Measurements from ENCODE around the gene GNB1L. TPM values are rescaled to one million over a fixed set of nuclear protein-coding genes. Genes with fewer than 3 reads are reported as not detected.

Gene GNB1L
- total and polyA plus RNA-seq, 2 experiments from 2014 or later: 14.3 to 16.5 TPM

- H2AFZ ChIP-seq: no peak overlapping the region
- H3K4me3 ChIP-seq: peak overlapping the region; percentile 58
These were observed 25.5 kb upstream of the GNB1L start for GRCh38 chr22:19879992-19880785.

GRCh38 chr22:19879643-19879991 is 24.9 kb upstream of the GNB1L start:
- in situ Hi-C loops (cut with MboI): no loop called here
- 28 to 29% methylated on average over 3 to 4 of the region's 4 CpGs for WGBS, 2 experiments (ENCODE audit: low coverage in 1 of 2, low lambda C conversion rate in 2 of 2, missing lambda C conversion rate in 2 of 2)
- no peak for TF ChIP-seq EZH2phosphoT487 (IDR thresholded peaks at IDR 0.05; ENCODE audit: insufficient read depth, low read depth)
- TF ChIP-seq EZH2 (IDR thresholded peaks at IDR 0.05; ENCODE audit: insufficient read depth, poor library complexity, severe bottlenecking): no peak

More at GRCh38 chr22:19879992-19880785, 25.5 kb upstream of the GNB1L start:
- H3K27ac ChIP-seq: peak overlapping the region; percentile 84
- no peaks in the 10 kb centered on the region for H3K9me2 ChIP-seq (ENCODE audit: insufficient read depth)
- no peak for DNase-seq
- no peak for TF ChIP-seq EZH2phosphoT487 (IDR thresholded peaks at IDR 0.05; ENCODE audit: insufficient read depth, low read depth)
- no peak for TF ChIP-seq EZH2 (IDR thresholded peaks at IDR 0.05; ENCODE audit: insufficient read depth, poor library complexity, severe bottlenecking)
- H3K27me3 ChIP-seq (replicated peaks; ENCODE audit: insufficient read depth): no peaks in the 10 kb centered on the region
- H3K9me3 ChIP-seq (ENCODE audit: low read depth): no peaks in the 10 kb centered on the region
- no peaks in the 10 kb centered on the region for H4K20me1 ChIP-seq (ENCODE audit: insufficient read depth)
- H3F3A ChIP-seq (ENCODE audit: insufficient read depth): peaks cover 13% of the 10 kb centered on the region
- 86 to 89% methylated on average over 34 of the region's 34 CpGs for WGBS, 2 experiments (ENCODE audit: low coverage in 1 of 2, low lambda C conversion rate in 2 of 2, missing lambda C conversion rate in 2 of 2)
- in situ Hi-C loops (cut with MboI): no loop called here
- H3K4me1 ChIP-seq (ENCODE audit: insufficient read depth): peaks cover 42% of the 10 kb centered on the region
- H3K9ac ChIP-seq: peak overlapping the region; percentile 75
- no peaks in the 10 kb centered on the region for H3K36me3 ChIP-seq (ENCODE audit: low read depth)
- 0 out of 2 replicates have a peak, but pooled peaks cover 12% of the 10 kb centered on the region for H3K79me2 ChIP-seq (ENCODE audit: insufficient read depth)
- H3K4me2 ChIP-seq (ENCODE audit: unreplicated experiment): peak overlapping the region; percentile 60

GRCh38 chr22:19879246-19879570 is 24.5 kb upstream of the GNB1L start:
- no peaks in the 10 kb centered on the region for H3K9me3 ChIP-seq (ENCODE audit: low read depth)
- peak overlapping the region; percentile 41 for H3K9ac ChIP-seq
- H3K36me3 ChIP-seq (ENCODE audit: low read depth): no peaks in the 10 kb centered on the region
- no peak for DNase-seq
- peaks cover 13% of the 10 kb centered on the region for H3F3A ChIP-seq (ENCODE audit: insufficient read depth)
- H3K27me3 ChIP-seq (replicated peaks; ENCODE audit: insufficient read depth): no peaks in the 10 kb centered on the region
- H3K4me2 ChIP-seq (ENCODE audit: unreplicated experiment): peak overlapping the region; percentile 54
- H3K27ac ChIP-seq: peak overlapping the region; percentile 8; the same call in 1 of the 2 replicates
- H2AFZ ChIP-seq: no peak overlapping the region
- H4K20me1 ChIP-seq (ENCODE audit: insufficient read depth): no peaks in the 10 kb centered on the region
- WGBS, 2 experiments (ENCODE audit: low coverage in 1 of 2, low lambda C conversion rate in 2 of 2, missing lambda C conversion rate in 2 of 2): 48 to 56% methylated on average over 12 of the region's 13 CpGs
- 0 out of 2 replicates have a peak overlapping the region, but pooled peaks have one; percentile 12 for H3K4me3 ChIP-seq
- peaks cover 42% of the 10 kb centered on the region for H3K4me1 ChIP-seq (ENCODE audit: insufficient read depth)
- in situ Hi-C loops (cut with MboI): no loop called here
- H3K79me2 ChIP-seq (ENCODE audit: insufficient read depth): 0 out of 2 replicates have a peak, but pooled peaks cover 12% of the 10 kb centered on the region
- H3K9me2 ChIP-seq (ENCODE audit: insufficient read depth): no peaks in the 10 kb centered on the region
- TF ChIP-seq EZH2phosphoT487 (IDR thresholded peaks at IDR 0.05; ENCODE audit: insufficient read depth, low read depth) (no peak), EZH2 (IDR thresholded peaks at IDR 0.05; ENCODE audit: insufficient read depth, poor library complexity, severe bottlenecking) (no peak)

More at GRCh38 chr22:19879643-19879991, 24.9 kb upstream of the GNB1L start:
- Histone ChIP-seq H2AFZ (no peak overlapping the region), H3K36me3 (ENCODE audit: low read depth) (no peaks in the 10 kb centered on the region), H3K9me2 (ENCODE audit: insufficient read depth) (no peaks in the 10 kb centered on the region), H3K9me3 (ENCODE audit: low read depth) (no peaks in the 10 kb centered on the region), H3K4me1 (ENCODE audit: insufficient read depth) (peaks cover 42% of the 10 kb centered on the region), H3K4me3 (no peak overlapping the region), H3F3A (ENCODE audit: insufficient read depth) (peaks cover 13% of the 10 kb centered on the region), H3K4me2 (ENCODE audit: unreplicated experiment) (peak overlapping the region; percentile 38), H3K79me2 (ENCODE audit: insufficient read depth) (0 out of 2 replicates have a peak, but pooled peaks cover 12% of the 10 kb centered on the region), H3K9ac (peak overlapping the region; percentile 41), H4K20me1 (ENCODE audit: insufficient read depth) (no peaks in the 10 kb centered on the region), H3K27ac (no peak overlapping the region), H3K27me3 (replicated peaks; ENCODE audit: insufficient read depth) (no peaks in the 10 kb centered on the region)
- peak; percentile 25 for DNase-seq

GRCh38 chr22:19878461-19879245 is 24.0 kb upstream of the GNB1L start:
- Histone ChIP-seq H3K4me1 (ENCODE audit: insufficient read depth) (peaks cover 42% of the 10 kb centered on the region), H3K79me2 (ENCODE audit: insufficient read depth) (0 out of 2 replicates have a peak, but pooled peaks cover 12% of the 10 kb centered on the region), H3K4me2 (ENCODE audit: unreplicated experiment) (peak overlapping the region; percentile 54), H3K27ac (peak overlapping the region; percentile 8; the same call in 1 of the 2 replicates), H3K9me3 (ENCODE audit: low read depth) (no peaks in the 10 kb centered on the region), H3F3A (ENCODE audit: insufficient read depth) (peaks cover 13% of the 10 kb centered on the region), H3K27me3 (replicated peaks; ENCODE audit: insufficient read depth) (no peaks in the 10 kb centered on the region), H4K20me1 (ENCODE audit: insufficient read depth) (no peaks in the 10 kb centered on the region), H2AFZ (no peak overlapping the region), H3K4me3 (0 out of 2 replicates have a peak overlapping the region, but pooled peaks have one; percentile 12), H3K36me3 (ENCODE audit: low read depth) (no peaks in the 10 kb centered on the region), H3K9me2 (ENCODE audit: insufficient read depth) (no peaks in the 10 kb centered on the region), H3K9ac (peak overlapping the region; percentile 41)
- WGBS, 2 experiments (ENCODE audit: low coverage in 1 of 2, low lambda C conversion rate in 2 of 2, missing lambda C conversion rate in 2 of 2): 63 to 65% methylated on average over 16 of the region's 16 CpGs
- in situ Hi-C loops (cut with MboI): no loop called here
- DNase-seq: peak; percentile 44
- TF ChIP-seq EZH2 (IDR thresholded peaks at IDR 0.05; ENCODE audit: insufficient read depth, poor library complexity, severe bottlenecking) (no peak), EZH2phosphoT487 (IDR thresholded peaks at IDR 0.05; ENCODE audit: insufficient read depth, low read depth) (no peak)

All from GM23248 (cell line).